Erythroblast (primary cell): Measurements from ENCODE around the gene RFX2.

Experiments used
- DNase-seq, 2 experiments: peaks; one replicate each; lab custom pipeline; 2025; lab: John Stamatoyannopoulos, UW
- GATA1 ChIP-seq: IDR thresholded peaks from 2 replicates; pipeline ENCODE4 v1.6.1; 2011; ENCODE audit warnings: low read depth, mild to moderate bottlenecking, control low read depth, low read length, moderate library complexity
- POLR2A ChIP-seq: IDR thresholded peaks from 2 replicates; pipeline ENCODE4 v1.6.1; 2011; ENCODE audit warnings: mild to moderate bottlenecking, low read length

RFX2 gene

GRCh38 chr19:6064336-6065073 lies 45.8 kb downstream of the RFX2 start:
- TF ChIP-seq POLR2A, result no peak
- TF ChIP-seq GATA1, result no peak
- DNase-seq, result no peak

DNA sequence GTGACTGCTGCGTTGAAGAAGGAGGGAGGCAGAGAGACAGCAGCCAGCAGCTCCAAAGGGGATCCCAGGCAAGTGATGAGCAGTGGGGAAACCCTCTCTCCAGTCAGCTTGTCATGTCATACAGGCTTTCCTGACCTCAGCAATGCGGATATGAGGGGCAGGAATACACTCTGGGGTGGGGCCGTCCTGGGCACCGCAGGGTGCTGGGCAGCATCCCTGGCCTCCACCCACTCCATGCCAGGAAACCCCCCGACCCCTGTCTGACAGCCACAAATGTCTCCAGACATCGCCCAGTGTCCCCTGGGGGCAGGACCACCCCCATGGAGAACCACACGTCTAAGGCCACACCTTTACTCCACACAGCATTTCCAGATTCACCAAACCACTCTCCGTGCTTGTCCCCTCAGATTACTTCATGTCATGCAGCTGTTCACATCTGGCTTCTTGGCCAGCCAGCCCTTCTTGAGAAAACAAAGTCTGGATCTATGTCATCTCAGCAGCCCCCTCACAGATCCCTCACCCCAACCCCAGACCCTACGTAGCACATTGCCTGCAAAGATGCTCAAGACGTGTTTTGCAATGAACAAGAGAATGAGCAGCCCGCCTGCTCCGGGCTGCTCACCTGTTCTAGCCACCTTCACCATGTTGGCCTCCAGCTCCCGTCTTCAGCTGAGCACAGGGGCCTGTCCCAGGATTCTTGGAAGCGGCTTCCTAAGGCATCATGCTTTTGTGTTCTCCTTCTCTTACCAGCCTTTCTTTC lies 46.5 kb downstream of the RFX2 start:
- no peak for DNase-seq
- TF ChIP-seq GATA1 (no peak), POLR2A (no peak)

GRCh38 chr19:6062961-6063575 lies 47.2 kb downstream of the RFX2 start:
- no peak for DNase-seq
- TF ChIP-seq GATA1, result no peak
- no peak for TF ChIP-seq POLR2A

DNA sequence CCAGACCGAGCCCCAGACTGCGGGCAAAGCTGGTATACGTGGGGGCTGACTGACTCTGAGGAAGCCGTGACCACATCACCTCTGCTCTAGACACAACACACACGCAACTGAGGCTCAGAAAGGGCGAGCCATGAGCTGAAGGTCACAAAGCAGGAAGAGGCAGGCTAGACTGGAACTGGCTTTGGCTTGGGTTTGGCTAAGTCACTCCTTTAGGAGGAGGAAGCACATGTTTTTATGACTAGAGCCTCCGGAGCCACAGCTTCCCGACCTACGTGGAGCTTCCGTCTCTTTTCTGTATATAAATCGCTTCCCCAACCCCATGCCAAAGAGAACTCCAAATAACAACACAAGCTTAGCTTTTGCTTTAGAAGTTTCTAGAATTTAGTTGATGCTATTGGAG lies 48.0 kb downstream of the RFX2 start:
- DNase-seq, result no peak
- TF ChIP-seq POLR2A (no peak), GATA1 (no peak)

DNA sequence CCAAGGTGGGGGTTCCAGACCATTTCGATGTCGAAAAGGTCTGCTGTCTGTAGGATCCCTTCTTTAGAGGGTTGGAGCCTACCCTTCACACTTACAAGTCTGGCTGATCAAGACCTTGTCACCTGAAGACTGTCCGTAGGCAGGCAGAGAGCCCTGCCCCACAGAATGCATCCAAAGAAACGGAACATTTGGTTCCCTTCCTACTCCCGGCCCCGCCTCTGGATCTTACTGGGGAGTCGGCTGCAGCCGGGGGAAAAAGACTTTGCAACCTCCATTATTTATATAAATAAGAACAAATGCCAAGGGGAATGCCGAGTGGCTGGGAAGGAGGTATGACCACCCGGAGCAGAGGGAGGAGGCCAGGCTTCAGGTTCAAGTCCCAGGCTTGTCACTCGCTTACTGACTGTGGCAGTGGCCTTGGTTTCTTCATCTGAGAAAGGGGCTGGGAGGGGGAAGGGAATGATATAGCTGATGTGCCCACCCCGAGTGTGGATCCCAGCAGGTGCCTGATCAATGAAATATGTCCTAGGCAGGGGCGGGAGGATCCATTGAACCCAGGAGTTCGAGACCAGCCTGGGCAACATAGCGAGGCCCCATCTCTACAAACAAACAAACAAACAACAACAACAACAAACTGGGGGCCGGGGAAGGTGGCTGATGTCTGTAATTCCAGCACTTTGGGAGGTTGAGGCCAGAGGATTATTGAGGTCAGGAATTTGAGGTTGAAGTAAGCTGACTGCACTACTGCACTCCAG lies 48.7 kb downstream of the RFX2 start:
- no peak for DNase-seq
- TF ChIP-seq POLR2A (no peak), GATA1 (no peak)

DNA sequence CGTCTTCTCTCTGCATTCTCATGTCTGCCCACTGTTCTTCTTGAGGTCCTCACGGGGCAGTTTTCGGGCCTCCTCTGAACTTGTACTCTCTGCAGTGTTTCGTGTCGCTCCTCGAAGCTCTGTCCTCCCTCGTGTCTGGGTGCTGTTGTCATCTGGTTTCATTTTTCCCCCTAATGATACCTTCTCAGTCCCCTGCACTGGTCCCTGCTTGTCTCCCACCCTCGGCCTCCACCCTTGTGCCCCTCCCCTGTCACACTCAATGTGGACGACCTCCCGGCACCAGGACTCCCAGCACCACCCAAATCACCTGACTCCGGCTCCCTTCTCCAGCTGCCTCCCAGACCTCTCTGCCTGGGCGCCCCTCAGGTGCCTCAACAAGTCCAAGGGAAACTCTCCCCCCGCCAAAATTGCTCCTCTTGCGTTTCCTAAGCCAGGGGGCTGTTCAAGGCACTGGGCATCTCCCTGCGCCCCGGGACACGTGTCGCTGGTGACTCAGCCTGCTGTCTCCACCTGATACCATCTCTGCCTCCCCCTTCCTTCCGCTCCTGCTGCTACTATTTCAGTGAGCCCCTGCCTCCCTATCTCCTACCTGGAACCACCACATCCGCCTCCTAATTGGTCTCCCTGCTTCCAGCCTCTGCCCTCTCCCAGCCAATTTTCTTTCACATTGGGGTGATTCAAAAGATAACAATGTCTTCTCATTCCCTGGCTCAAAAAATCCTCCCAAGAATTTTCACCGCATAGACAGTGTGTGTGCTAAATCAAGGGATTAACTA lies 49.5 kb downstream of the RFX2 start:
- no peak for TF ChIP-seq POLR2A
- no peak for TF ChIP-seq GATA1
- DNase-seq, result no peak

GRCh38 chr19:6059988-6060599 lies 50.2 kb downstream of the RFX2 start:
- DNase-seq, result no peak
- TF ChIP-seq POLR2A (no peak), GATA1 (no peak)

DNA sequence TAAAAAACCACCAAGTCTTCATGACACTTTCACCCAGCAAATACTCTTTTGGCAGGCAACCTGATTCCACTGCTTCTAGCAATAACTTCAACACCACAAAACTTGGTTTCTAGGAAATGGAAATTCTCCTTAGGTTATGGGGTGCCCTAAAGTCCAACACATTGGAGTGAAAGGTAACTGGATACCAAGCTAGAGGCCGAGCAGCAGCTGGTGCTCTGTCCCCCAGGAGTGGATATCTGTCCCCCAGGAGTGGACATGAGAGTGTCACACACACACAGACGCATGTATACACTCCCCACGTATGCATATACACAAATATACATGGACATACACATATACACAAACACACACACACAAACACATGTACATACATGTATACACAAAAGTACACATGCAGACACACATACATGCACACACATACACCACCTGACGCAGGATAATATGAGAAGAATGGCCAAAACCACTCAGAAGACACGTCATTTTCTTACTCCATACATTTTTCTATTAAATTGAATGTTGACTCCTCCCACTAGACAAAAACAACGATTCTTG lies 50.8 kb downstream of the RFX2 start:
- DNase-seq, result no peak

DNA sequence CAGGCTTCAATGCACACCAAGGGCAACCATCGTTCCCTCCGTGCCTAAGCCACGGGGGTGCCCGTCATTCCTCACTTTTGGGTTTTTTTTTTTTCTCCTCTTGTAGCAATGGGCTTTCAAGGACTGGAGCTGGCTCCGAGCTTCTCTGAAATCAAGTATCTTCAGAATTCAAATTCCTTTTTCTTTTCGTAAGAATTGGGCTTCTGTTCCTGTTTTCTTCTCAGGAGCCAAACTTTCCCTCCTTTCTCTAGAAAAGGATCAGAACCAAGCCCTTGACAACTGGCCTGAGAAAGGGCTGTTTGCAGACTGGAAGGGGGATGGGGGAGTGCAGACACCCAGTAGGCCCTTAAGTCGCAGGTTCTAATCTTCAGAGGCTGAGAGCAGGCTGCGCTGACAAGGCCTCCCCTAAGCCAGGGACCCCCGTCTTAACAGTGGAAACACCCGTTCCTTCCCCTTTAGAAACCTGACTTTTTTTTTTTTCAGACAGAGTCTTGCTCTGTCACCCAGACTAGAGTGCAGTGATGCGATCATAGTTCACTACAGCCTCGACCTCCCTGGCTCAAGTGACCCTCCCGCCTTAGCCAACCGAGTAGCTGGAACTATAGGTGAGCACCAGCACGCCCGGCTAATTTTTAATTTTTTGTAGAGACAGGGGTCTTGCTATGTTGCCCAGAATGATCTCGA lies 51.6 kb downstream of the RFX2 start:
- TF ChIP-seq POLR2A (no peak), GATA1 (no peak)
- DNase-seq, result no peak

More for the DNA sequence above, 50.8 kb downstream of the RFX2 start:
- no peak for TF ChIP-seq GATA1
- no peak for TF ChIP-seq POLR2A

DNA sequence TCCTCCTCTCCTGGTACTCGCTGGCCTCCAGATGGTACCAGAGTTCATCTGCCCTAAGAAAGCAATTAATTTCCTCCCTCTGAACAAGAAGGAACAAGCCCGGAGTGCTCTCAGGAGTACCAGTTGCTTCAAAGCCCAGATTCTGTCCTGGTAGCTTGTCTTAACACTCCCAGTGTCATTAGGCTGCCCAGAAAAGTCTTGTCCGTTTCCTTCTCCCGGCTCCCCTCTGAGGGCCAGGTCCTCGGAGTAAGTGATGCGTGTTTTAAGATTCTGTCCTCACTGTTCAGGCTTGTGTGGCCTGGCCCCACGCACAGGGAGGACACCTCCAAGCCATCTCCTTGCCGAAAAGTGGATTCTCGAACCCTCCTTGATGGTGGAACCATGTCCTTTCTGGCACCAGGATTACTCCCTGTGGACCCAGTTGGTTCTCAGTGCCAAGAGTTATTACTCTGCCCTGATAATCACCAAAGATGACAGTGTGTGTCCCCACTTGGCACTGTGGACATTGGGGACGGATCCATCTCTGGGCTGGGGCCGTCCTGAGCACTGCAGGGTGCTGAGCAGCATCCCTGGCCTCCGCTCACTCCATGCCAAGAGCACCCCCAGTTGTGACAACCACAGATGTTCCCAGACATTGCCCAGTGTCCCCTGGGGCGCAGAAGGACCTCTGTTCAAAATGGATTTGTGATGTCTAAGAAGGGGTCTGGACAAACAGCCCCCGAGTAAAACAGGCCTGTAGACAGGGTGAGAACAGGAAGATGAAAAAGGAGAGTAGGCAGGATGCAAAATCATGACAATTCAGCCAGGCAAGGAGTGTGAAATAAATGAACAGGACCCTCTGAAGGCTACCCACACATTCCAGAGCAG lies 52.4 kb downstream of the RFX2 start:
- TF ChIP-seq GATA1 (no peak), POLR2A (no peak)
- DNase-seq, result no peak
